Stimulated activated CD8-positive, alpha-beta memory T cell treated with anti-CD3 and anti-CD28 coated beads, Interleukin-7, amount 100 ng/mL, for 4 hours (primary cell): Measurements from ENCODE around the gene TRPM8.

Experiments used
- DNase-seq, 2 donors: peaks; one replicate each; pipeline ENCODE4 v3.0.0-alpha.2; 2020; ENCODE audit warnings: low read depth in 2 of 2

Gene TRPM8

DNA sequence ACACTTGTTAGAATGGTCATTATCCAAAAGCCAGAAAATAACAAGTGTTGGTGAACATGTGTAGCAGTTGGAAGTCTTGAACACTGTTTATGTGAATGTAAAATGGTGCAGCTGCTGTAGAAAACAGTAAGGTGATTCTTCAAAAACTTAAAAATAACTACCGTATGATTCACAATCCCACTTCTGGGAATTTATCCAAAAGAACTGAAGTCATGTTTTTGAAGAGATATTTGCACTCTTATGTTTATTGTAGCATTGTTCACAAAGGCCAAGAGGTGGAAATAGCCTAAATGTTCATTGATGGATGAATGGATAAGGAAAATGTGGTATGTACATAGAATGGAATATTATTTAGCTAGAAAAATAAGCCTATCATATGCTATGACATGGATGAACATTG, 127.0 kb downstream of the TRPM8 start:
- no peak for DNase-seq

DNA sequence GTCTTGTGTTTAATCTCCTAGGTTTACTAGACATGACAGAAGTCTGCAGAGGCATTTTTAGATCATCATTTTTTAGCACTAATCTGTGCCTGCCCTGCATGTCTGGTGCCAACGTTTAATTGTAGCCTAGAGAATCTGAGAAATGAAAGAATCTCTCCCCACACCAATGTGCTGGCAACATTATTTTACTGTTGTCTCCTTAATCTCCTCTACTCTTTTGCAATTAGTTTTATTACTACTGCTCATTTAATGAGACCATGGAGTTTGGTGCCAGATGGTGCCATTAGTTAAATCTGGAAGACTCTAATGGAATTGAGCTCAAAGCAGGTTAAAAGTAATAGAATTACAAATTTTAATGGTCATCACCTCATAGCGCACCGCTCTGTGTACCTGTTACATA, 129.3 kb downstream of the TRPM8 start:
- no peak for DNase-seq

GRCh38 chr2:234047361-234047760, 130.2 kb downstream of the TRPM8 start:
- DNase-seq = no peak

DNA sequence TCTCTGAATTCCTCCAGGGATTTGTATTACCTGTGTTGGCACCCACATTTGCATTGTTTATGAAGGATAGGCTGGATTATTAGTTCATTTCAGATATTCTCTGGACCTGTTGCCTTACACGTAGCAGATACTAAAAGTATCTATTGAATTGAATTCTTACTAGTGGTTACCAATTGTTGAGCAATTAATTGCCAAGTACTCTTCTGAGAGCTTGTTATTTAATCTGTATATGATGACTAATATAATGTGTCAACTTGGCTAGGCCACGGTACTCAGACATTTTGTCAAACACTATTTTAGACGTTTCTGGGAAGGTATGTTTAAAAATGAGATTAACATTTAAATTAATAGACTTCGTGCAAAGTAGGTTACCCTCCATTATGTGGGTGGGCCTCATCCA, 130.9 kb downstream of the TRPM8 start:
- DNase-seq = no peak

- no peak for DNase-seq
Observed at GRCh38 chr2:234050455-234051135, 133.4 kb downstream of the TRPM8 start, which contains the start of gene SPP2. Gene SPP2, plus strand, starts transcription at chr2:234050702. Its CDS starts 85 bp downstream, at chr2:234050787.

- DNase-seq = no peak
Observed at GRCh38 chr2:234051374-234052070, 134.3 kb downstream of the TRPM8 start.

DNA sequence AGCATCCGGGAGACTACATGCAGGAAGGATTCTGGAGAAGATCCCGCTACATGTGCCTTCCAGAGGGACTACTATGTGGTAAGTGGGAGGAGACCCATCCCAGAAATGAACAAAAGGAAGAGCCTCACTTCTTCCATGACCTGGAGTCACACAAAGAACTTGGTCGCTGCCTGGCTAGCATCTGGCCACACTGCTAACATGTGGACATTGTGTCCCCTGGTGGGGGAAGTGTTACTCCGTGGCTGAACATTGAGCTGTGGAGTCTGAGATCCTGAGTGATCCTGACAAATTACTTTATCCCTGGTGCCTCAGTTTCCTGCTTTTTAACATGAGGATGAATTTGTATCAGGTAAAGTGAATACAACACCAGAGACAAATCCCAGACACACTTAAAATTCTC, 141.7 kb downstream of the TRPM8 start:
- no peak for DNase-seq

DNA sequence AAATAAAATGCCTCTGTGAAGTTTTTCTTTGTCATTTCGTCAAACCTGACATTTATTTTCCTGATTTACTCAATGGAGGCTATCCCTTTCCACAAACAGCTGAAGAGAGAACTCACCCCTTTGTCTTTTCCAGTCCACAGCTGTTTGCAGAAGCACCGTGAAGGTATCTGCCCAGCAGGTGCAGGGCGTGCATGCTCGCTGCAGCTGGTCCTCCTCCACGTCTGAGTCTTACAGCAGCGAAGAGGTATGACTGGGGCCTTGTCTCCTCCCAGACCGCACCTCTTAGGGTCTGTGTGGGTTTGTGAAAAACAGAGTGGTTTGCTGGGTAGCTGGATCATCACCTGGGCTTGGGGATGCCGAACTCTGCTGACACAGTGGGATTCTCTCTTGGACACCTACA, 143.1 kb downstream of the TRPM8 start:
- no peak for DNase-seq

GRCh38 chr2:234061624-234062257, 144.6 kb downstream of the TRPM8 start:
- no peak for DNase-seq

- DNase-seq = no peak
Observed at GRCh38 chr2:234066587-234066986, 149.4 kb downstream of the TRPM8 start.
